ENCODE results near the gene C2orf15. TPM values are rescaled to one million over a fixed set of nuclear protein-coding genes. Genes with fewer than 3 reads are reported as not detected.

C2orf15 gene
- total and polyA plus RNA-seq, 7 donors = 2.4 to 2.8 (median 2.5) TPM; not detected in 4

DNA sequence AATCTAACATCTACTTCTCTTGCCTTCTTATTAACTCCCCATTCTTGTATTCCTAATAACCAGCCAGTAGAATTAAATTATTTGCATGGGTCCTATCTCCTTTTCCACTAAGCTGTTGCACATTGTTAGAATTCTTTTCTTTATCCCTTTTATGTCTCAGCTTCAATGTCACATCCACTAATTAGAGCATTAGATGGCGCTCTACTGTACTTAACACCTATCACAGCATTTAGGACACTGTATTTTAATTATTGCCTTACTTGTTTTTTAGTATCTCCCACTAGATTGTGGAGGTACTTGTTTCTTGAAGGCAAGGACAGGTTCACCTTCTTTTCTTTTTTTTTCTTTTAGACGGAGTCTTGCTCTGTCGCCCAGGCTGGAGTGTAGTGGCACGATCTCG is 17.1 kb downstream of the C2orf15 start:
- Histone ChIP-seq H3K4me3 (no peak overlapping the region), H3K27me3 (no peaks in the 10 kb centered on the region), H3K9me3 (no peaks in the 10 kb centered on the region), H3K36me3 (peaks cover 0 to 40% (median 8%) of the 10 kb centered on the region in 4 donors), H3K27ac (no peak overlapping the region), H3K4me1 (peaks cover 0 to 19% (median 16%) of the 10 kb centered on the region in 4 donors)
- no peak for DNase-seq
- WGBS, 2 donors = 91% methylated on average over 5 of the region's 5 CpGs
- no peak for TF ChIP-seq POLR2A (IDR thresholded peaks at IDR 0.05)
- TF ChIP-seq POLR2AphosphoS5 (IDR thresholded peaks at IDR 0.05) = no peak
- TF ChIP-seq, protein P1, sequence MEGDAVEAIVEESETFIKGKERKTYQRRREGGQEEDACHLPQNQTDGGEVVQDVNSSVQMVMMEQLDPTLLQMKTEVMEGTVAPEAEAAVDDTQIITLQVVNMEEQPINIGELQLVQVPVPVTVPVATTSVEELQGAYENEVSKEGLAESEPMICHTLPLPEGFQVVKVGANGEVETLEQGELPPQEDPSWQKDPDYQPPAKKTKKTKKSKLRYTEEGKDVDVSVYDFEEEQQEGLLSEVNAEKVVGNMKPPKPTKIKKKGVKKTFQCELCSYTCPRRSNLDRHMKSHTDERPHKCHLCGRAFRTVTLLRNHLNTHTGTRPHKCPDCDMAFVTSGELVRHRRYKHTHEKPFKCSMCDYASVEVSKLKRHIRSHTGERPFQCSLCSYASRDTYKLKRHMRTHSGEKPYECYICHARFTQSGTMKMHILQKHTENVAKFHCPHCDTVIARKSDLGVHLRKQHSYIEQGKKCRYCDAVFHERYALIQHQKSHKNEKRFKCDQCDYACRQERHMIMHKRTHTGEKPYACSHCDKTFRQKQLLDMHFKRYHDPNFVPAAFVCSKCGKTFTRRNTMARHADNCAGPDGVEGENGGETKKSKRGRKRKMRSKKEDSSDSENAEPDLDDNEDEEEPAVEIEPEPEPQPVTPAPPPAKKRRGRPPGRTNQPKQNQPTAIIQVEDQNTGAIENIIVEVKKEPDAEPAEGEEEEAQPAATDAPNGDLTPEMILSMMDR (IDR thresholded peaks at IDR 0.05) = no peak
- no peak for TF ChIP-seq EP300 (IDR thresholded peaks at IDR 0.05)
- intact Hi-C loops (cut with DNase I) = loop anchor here (10.0 kb wide), 1 partner anchor 336 kb away; the partner anchor contains the start of gene REV1

DNA sequence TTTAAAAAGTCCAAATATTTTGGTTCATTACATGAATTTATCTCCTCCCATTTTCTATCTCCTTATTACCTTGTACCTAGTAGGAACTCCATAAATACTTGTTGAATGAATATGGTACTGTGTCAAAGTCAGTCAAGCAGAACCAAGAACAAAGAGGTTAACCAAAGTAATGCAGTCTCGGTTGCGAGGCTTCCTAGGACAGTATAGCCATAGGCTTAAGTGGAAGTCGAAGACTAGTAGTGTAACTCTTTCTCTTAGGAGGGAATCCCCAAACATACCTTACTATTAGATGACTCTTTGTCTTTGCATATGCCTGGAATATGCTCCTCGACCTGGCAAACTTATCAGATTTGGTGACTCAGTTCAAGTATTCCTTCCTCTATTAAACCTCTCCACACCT is 18.1 kb downstream of the C2orf15 start:
- no peak for DNase-seq
- H3K27ac ChIP-seq = no peak overlapping the region

DNA sequence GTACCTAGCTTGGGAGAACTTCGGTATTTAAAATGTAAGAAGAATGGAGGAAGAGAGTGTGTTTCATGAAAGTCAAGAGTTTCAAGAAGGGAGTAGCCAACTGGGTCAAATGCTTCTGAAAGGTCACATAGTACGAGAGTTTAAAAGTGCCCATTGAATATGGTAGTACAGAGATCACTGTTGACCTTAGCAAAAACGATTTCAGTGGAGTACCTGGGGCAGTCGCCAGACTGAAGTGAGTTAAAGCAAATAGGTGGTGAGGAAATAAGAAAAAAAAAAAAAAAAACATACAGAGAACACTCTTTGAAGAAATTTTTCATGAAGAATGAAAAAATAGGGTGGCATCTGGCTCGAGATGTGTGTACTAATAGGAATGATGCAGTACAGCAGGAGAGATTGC is 24.7 kb downstream of the C2orf15 start:
- no peak overlapping the region for H3K4me3 ChIP-seq
- H3K36me3 ChIP-seq = peaks cover 0 to 80% (median 6%) of the 10 kb centered on the region in 4 donors
- no peaks in the 10 kb centered on the region for H3K27me3 ChIP-seq
- no peak overlapping the region for H3K27ac ChIP-seq
- TF ChIP-seq POLR2A (IDR thresholded peaks at IDR 0.05) (no peak), EP300 (IDR thresholded peaks at IDR 0.05) (no peak), POLR2AphosphoS5 (IDR thresholded peaks at IDR 0.05) (no peak)
- TF ChIP-seq, protein P1 (IDR thresholded peaks at IDR 0.05) = no peak
- DNase-seq = no peak
- H3K9me3 ChIP-seq = no peaks in the 10 kb centered on the region
- intact Hi-C loops (cut with DNase I) = no loop called here
- 81 to 89% methylated on average over 5 of the region's 5 CpGs for WGBS, 2 donors
- H3K4me1 ChIP-seq = no peaks in the 10 kb centered on the region

More for the DNA sequence above, 18.1 kb downstream of the C2orf15 start:
- Histone ChIP-seq H3K9me3 (no peaks in the 10 kb centered on the region), H3K27me3 (no peaks in the 10 kb centered on the region), H3K4me1 (peaks cover 0 to 10% (median 9%) of the 10 kb centered on the region in 4 donors), H3K36me3 (peaks cover 0 to 44% (median 8%) of the 10 kb centered on the region in 4 donors), H3K4me3 (no peak overlapping the region)
- TF ChIP-seq, protein P1 (IDR thresholded peaks at IDR 0.05) = no peak
- TF ChIP-seq POLR2A (IDR thresholded peaks at IDR 0.05) (no peak), EP300 (IDR thresholded peaks at IDR 0.05) (no peak), POLR2AphosphoS5 (IDR thresholded peaks at IDR 0.05) (no peak)
- 88 to 91% methylated on average over 4 of the region's 4 CpGs for WGBS, 2 donors
- intact Hi-C loops (cut with DNase I) = loop anchor here (10.0 kb wide), 1 partner anchor 335 kb away; the partner anchor contains the start of gene REV1

DNA sequence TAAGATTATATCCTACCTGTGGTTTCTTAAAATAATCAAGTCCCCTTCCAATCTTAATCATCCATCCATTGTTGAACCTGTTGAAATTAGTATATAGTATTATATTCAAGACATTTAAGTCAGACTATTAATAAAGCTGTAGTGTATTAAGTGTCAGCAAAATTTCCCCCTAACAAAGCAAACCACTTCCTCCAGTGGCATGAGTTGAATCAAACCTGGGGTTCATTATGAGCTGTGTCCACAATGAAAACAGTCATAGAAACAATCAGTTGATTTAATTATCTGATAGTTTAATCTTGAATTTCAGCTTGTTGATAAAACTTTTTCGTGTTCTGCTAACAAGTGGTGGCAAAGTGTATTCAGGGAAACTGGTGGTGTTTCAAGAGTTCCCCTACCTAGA is 28.0 kb downstream of the C2orf15 start:
- H3K4me1 ChIP-seq = no peaks in the 10 kb centered on the region
- 73 to 74% methylated on average over 1 of the region's 1 CpG for WGBS, 2 donors
- H3K9me3 ChIP-seq = no peaks in the 10 kb centered on the region
- no peaks in the 10 kb centered on the region for H3K27me3 ChIP-seq
- TF ChIP-seq, protein P1 (IDR thresholded peaks at IDR 0.05) = no peak
- TF ChIP-seq EP300 (IDR thresholded peaks at IDR 0.05) = no peak
- no peak for TF ChIP-seq POLR2AphosphoS5 (IDR thresholded peaks at IDR 0.05)
- TF ChIP-seq POLR2A (IDR thresholded peaks at IDR 0.05) = no peak
- intact Hi-C loops (cut with DNase I) = no loop called here
- no peak overlapping the region for H3K4me3 ChIP-seq
- peaks cover 0 to 87% (median 4%) of the 10 kb centered on the region in 4 donors for H3K36me3 ChIP-seq
- no peak for DNase-seq
- H3K27ac ChIP-seq = no peak overlapping the region

Data from sigmoid colon (tissue), 7 donors.